ENCODE data around the gene SLCO2A1.
A peak's percentile ranks its signal among the peaks of the same experiment; 100 is the strongest.

Gene SLCO2A1

DNA sequence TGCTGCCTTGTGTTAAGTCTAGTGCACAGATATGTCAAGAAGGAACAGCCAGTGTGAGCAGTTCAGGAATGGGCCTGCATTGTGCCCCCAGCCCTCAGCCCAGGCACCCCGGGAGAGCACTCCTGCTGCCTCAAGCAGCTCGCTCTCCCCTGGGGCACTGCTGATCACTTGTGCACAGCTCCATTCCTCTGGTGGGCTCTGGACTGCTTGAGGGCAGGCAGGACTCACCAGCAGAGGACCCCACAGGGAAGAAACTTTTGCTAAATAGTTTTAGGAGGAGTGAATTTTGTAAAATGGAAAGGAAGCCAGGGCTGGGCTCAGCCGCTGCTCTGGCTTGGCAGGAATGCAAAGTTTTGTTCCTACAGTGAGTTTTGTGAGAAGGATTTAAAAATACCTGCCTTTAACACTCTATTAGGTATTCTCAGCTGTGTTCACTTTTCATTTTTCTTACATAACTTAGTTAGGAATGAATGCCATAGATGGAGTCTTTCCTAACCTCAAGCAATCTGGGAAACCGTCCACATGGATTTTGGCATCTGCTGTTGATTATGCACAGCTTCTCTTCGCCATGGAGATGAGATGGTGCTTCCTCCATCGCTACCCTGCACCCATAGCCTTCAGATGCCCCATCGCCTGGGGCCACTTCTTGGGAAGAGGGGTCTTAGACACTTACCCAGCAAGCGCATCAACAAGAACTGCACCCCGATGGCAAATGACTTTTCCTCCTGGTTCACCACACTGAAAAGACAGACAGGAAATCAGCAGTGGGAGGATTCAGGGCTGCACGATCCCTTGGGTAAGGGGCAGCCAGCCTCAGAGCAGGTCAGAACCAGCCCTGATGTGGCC lies 91.7 kb downstream of the SLCO2A1 start:
- TF ChIP-seq, protein P1, sequence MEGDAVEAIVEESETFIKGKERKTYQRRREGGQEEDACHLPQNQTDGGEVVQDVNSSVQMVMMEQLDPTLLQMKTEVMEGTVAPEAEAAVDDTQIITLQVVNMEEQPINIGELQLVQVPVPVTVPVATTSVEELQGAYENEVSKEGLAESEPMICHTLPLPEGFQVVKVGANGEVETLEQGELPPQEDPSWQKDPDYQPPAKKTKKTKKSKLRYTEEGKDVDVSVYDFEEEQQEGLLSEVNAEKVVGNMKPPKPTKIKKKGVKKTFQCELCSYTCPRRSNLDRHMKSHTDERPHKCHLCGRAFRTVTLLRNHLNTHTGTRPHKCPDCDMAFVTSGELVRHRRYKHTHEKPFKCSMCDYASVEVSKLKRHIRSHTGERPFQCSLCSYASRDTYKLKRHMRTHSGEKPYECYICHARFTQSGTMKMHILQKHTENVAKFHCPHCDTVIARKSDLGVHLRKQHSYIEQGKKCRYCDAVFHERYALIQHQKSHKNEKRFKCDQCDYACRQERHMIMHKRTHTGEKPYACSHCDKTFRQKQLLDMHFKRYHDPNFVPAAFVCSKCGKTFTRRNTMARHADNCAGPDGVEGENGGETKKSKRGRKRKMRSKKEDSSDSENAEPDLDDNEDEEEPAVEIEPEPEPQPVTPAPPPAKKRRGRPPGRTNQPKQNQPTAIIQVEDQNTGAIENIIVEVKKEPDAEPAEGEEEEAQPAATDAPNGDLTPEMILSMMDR (IDR thresholded peaks at IDR 0.05; ENCODE audit: low read depth, low read length, missing control alignments), result no peak
- peak; percentile 70 for DNase-seq (ENCODE audit: extremely low read depth, low read depth)
- H3K4me3 ChIP-seq (replicated peaks; ENCODE audit: low read depth, low read length), result no peak overlapping the region

DNA sequence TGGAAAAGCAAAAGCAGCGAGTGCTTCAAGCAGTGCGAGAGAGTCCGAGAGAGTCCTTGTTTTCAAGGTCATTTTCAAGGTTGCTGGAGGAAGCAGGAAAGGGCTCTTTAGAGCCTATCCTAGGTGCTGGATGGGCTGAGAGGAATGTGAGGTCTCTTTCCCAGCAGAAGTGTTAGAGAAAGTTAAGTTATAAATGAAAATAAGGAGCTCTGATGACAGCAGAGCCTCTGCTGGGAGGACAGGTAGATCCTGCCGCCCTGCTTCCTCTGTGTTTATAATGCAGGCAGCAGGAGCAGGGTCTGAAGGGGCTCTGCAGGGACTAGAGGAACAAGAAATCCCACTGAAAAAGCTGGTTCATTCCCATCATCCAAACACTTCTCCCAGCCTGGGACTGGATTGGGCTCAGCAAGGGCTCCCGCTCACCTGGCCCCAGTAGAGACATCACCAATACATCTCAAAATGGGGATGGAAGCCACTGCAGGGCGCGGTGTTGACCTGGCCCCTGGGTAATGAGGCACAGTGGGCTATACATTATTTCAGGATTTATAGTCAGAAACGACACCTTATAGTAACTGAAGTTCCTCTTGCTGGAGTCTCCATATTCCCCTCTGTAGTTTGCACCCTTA lies 92.6 kb downstream of the SLCO2A1 start:
- no peak for DNase-seq (ENCODE audit: extremely low read depth, low read depth)
- TF ChIP-seq, protein P1 (IDR thresholded peaks at IDR 0.05; ENCODE audit: low read depth, low read length, missing control alignments), result no peak
- H3K4me3 ChIP-seq (replicated peaks; ENCODE audit: low read depth, low read length), result no peak overlapping the region

DNA sequence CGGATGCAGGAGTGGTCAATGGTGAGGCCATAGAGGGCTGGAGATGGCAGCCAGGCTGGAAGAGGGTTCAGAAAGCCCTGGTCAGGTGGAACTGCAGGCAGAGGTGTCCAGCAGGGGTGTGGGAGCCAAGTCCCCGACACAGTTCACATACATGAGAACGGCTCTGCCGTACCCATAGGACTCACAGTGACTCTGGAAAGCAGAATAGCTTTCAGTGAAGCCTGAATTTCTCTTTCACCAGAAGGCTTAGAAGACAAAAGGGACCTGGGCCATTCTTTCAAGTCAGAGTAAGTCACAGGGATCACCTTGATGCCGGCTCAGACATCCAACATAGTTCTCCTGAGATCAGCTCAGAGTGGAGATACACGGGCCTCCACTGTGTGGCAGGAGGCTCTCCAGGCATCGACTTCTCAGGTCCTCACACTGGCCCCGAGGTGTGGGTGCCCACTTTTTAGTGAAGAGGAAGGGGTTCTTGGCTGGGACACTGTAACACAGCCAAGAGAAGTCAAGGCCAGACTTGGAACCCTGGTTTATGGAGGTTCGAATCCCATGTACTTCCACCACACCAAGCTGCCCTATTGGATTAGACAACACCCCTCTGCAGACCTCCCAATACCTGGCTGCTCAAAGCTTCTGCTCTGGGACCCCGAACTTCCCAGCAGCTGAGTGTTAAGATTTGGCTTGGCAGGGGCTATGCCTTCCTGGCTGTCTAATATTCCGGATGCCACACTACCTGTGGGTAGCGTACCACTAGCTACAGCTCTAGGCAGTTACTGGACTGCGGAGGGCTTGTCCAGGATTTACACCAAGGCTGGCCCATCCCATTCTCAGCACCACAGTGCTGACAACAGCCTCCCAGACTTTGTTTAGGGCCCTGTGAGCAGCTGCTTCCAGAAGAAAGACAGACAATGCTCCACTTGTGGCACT lies 93.6 kb downstream of the SLCO2A1 start:
- DNase-seq (ENCODE audit: extremely low read depth, low read depth), result no peak
- H3K4me3 ChIP-seq (replicated peaks; ENCODE audit: low read depth, low read length), result no peak overlapping the region
- TF ChIP-seq, protein P1 (IDR thresholded peaks at IDR 0.05; ENCODE audit: low read depth, low read length, missing control alignments), result no peak

DNA sequence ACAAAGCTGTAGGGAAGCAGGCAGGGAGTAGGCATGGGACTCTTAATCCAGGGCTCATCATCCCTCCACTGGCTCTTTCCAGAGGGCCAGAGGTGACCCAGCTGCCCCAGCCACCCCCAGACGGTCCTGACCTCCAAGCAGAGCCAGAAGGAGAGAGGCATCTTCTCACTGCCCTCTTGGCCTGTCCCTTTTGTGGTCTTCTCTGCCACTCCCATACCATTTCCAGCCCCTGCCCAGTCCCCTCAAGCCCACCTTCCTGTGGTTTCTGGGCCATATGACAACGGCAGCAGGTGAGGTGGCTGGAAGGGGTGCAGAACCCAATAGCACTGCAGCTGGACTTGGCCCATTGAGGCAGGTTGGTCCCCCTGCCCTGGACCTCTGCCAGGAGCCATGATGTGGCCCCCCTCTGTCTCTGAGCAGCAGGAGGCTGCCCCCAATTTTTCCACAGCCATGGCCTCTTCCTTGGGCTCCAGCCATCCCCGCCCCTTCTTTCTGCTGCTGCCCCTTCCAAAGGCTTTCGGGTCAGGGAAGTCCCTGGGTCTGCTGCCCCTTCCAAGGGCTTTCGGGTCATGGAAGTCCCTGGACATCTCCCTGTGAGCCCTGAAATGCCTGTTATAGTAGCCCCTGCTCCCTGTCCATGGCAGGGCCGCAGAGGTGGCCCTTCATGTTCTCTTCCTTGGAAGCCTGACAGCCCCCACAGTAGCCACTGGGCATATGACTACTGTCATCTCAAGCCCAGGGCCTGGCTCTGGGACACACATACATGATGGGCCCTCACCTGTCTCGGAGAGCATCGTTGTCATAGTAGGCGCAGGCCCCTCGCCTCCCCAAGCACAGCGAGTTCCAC lies 94.5 kb downstream of the SLCO2A1 start:
- DNase-seq (ENCODE audit: extremely low read depth, low read depth), result no peak
- TF ChIP-seq, protein P1 (IDR thresholded peaks at IDR 0.05; ENCODE audit: low read depth, low read length, missing control alignments), result no peak
- no peak overlapping the region for H3K4me3 ChIP-seq (replicated peaks; ENCODE audit: low read depth, low read length)

DNA sequence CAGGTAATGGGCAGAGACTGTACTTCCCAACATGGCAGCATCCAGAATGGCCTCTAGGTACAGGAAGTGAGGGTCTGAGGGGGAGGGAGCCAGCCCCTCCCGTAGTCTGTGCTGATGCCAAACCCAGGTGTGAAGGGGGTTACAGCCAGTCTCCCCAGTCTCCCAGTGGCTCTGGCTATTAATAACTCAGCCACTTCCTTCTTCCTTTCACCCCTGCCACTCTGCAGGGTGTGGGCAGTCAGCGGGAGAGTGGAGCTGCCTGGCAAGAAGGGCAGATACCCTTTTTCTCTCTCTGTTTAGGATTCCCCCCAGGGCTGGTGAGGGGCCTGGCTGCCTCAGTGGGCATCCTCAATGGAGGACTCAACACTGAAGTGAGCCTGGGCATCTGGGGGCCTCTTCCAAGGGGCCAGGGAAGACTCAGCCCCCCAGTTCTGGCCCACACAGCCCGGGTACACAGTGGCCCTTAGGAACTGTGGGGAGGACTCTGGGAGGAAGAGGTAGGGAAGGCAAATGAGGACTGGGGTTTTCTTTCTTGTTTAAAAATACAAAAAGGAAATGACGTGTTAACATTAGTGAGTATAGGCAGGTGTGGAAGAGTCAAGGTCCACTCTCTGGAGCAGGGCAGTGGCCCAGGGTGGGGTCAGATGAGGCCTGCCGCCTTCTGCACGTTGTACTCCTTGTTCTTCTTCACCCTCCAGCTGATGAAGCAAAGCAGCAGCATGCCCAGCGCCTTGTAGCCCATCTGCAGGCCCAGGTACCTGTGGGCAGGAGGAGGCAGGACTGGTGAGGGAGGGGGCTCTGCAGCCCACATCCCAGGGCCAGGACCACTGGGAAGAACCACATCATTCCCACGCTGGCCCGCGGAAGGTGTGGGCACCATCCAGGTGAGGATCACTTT lies 95.4 kb downstream of the SLCO2A1 start:
- H3K4me3 ChIP-seq (replicated peaks; ENCODE audit: low read depth, low read length), result no peak overlapping the region
- no peak for DNase-seq (ENCODE audit: extremely low read depth, low read depth)
- TF ChIP-seq, protein P1 (IDR thresholded peaks at IDR 0.05; ENCODE audit: low read depth, low read length, missing control alignments), result no peak

All from HFF-Myc (cell line).